ENCODE results near the gene ZNF438. TPM values are rescaled to one million over a fixed set of nuclear protein-coding genes. Genes with fewer than 3 reads are reported as not detected.

ZNF438 gene
- total RNA-seq, 2 donors from 2014 or later, result 10.6 to 14.5 TPM

DNA sequence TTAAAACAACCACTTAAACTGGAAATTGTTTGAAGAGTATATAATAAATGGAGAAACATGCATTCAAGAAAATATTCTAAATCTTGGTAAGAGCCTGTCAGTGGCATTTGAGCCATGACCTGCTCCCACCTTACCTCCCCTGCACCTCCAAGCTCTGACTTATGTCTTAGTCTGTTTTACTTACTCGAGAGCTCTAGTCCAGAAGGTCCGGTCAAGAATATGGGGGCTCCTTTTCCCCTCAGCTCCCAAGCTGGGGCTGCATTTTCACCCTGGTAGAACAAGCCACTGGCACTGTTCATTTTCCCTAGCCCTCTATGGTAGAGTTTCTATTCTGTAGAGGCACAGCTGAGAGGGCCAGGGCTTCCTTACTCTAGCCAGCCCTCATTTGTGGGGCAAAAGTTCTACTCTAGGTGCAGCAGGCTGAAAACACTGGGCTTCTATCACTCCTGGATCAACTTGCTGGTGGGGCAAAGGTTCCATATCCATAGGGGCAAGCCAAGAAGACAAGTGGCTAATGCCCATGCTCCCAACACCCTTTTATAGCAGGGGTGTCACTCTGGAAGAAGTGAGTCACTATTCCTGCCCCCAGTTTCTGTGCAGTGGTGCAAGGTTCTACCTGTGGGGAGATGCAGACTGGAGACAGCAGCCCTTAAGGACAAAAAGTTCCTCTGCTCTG lies 40.6 kb downstream of the ZNF438 start:
- ATAC-seq (ENCODE audit: insufficient number of reproducible peaks, low FRiP score, low read depth) (no peak), DNase-seq (ENCODE audit: low spot score) (no peak)
- TF ChIP-seq, protein P1, sequence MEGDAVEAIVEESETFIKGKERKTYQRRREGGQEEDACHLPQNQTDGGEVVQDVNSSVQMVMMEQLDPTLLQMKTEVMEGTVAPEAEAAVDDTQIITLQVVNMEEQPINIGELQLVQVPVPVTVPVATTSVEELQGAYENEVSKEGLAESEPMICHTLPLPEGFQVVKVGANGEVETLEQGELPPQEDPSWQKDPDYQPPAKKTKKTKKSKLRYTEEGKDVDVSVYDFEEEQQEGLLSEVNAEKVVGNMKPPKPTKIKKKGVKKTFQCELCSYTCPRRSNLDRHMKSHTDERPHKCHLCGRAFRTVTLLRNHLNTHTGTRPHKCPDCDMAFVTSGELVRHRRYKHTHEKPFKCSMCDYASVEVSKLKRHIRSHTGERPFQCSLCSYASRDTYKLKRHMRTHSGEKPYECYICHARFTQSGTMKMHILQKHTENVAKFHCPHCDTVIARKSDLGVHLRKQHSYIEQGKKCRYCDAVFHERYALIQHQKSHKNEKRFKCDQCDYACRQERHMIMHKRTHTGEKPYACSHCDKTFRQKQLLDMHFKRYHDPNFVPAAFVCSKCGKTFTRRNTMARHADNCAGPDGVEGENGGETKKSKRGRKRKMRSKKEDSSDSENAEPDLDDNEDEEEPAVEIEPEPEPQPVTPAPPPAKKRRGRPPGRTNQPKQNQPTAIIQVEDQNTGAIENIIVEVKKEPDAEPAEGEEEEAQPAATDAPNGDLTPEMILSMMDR (IDR thresholded peaks at IDR 0.05), result no peak
- Histone ChIP-seq H3K36me3 (no peaks in the 10 kb centered on the region), H3K4me3 (no peak overlapping the region), H3K27me3 (replicated peaks; ENCODE audit: insufficient read depth) (no peaks in the 10 kb centered on the region), H3K27ac (peak overlapping the region; percentile 33 to 50), H3K9me3 (no peaks in the 10 kb centered on the region), H3K4me1 (ENCODE audit: control insufficient read depth in 1 of 2, low read depth in 2 of 2) (peaks cover 27 to 39% of the 10 kb centered on the region in 2 donors)

DNA sequence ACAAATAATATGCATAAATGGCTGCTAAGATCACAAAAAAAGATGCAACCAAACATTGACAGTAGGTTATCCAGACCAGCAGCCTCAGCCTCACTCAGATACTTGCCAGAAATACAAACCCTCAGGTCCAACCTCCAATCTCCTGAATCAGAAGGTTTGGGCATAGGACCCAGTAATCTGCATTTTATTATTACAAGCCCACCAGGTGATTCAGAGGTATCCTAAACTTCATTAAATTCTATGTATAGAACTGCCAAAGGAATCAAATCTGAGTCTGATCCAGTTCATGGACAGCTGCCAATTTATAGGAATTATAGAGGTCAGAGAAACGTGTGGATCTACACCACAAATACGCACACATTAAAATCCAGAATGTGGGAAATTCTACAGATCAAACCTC lies 41.3 kb downstream of the ZNF438 start:
- H3K9me3 ChIP-seq, result no peaks in the 10 kb centered on the region
- H3K36me3 ChIP-seq, result no peaks in the 10 kb centered on the region
- no peaks in the 10 kb centered on the region for H3K27me3 ChIP-seq (replicated peaks; ENCODE audit: insufficient read depth)
- TF ChIP-seq, protein P1 (IDR thresholded peaks at IDR 0.05), result no peak
- peaks cover 28 to 47% of the 10 kb centered on the region in 2 donors for H3K4me1 ChIP-seq (ENCODE audit: control insufficient read depth in 1 of 2, low read depth in 2 of 2)
- DNase-seq (ENCODE audit: low spot score) (no peak), ATAC-seq (ENCODE audit: insufficient number of reproducible peaks, low FRiP score, low read depth) (no peak)
- no peak overlapping the region for H3K27ac ChIP-seq
- H3K4me3 ChIP-seq, result no peak overlapping the region

DNA sequence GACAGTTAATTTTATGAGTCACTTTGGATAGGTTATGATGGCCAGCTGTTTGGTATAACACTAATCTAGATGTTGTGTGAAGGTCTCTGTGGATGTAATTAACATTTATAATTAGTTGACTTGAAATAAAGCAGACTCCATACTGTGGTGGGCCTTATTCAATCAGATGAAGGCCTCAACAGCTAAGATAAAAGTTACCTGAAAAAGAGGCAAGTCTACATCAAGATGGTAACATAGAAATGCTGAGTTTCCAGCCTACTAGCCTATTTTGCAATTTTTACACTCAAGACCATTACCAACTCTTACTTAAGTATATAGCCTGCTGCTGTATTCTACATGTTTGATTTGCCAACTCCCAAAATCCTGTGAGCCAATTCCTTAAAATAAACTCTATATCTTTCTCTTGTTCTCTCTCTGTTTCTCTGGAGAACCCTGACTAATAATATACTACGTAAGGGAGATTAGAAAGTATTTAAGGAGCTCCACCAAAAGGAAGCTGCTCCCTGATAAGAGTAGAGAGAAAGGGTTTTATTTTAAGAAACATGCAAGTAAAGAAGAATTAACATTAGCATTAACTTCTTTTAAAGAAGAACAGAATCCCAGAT lies 42.7 kb downstream of the ZNF438 start:
- Histone ChIP-seq H3K4me3 (no peak overlapping the region), H3K4me1 (ENCODE audit: control insufficient read depth in 1 of 2, low read depth in 2 of 2) (peaks cover 38 to 58% of the 10 kb centered on the region in 2 donors), H3K9me3 (no peaks in the 10 kb centered on the region), H3K36me3 (no peaks in the 10 kb centered on the region), H3K27ac (peak overlapping the region; percentile 2 to 69), H3K27me3 (replicated peaks; ENCODE audit: insufficient read depth) (no peaks in the 10 kb centered on the region)
- ATAC-seq (ENCODE audit: insufficient number of reproducible peaks, low FRiP score, low read depth), result no peak
- TF ChIP-seq, protein P1 (IDR thresholded peaks at IDR 0.05), result no peak
- no peak for DNase-seq (ENCODE audit: low spot score)

DNA sequence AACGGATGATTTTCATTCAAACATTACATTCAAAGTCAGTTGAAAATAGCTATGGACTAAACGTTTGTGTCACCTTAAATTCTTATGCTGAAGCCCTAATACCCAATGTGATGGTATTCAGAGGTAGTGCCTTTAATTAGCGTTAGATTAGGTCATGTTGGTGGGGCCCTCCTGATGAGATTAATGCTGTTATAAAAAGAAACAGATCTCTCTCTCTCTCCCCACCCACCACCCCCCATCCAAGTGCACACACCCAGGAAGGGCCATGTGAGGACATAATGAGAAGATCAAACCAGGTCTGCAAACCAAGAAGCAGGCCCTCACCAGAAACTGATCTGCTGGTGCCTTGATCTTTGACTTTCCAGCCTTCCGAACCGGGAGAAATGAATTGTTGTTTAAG lies 44.2 kb downstream of the ZNF438 start:
- TF ChIP-seq, protein P1 (IDR thresholded peaks at IDR 0.05), result no peak
- Histone ChIP-seq H3K36me3 (no peaks in the 10 kb centered on the region), H3K27ac (no peak overlapping the region), H3K4me3 (no peak overlapping the region), H3K4me1 (ENCODE audit: control insufficient read depth in 1 of 2, low read depth in 2 of 2) (peaks cover 40 to 51% of the 10 kb centered on the region in 2 donors), H3K9me3 (no peaks in the 10 kb centered on the region), H3K27me3 (replicated peaks; ENCODE audit: insufficient read depth) (no peaks in the 10 kb centered on the region)
- ATAC-seq (ENCODE audit: insufficient number of reproducible peaks, low FRiP score, low read depth), result no peak
- DNase-seq (ENCODE audit: low spot score), result no peak

DNA sequence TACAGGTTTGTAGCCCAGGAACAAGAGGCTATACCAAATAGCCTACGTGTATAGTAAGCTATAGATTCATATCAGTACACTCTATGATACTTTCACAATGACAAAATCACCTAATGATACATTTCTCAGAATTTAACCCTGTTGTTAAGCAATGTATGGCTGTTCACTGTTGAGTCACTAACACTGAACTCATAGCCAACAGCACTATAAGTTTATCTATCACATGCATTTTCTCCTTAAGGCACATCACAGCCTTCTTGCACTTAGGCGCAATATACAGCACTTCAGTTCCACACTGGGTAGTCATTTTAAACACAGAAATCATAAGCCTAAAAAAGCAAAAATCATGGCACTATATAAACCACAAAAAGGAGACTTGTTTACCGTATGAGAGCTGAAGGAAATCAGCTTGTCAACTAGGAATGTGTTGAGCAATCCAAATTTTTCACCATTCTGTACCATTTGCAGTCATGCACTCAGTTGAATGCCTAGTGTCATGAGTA lies 45.6 kb downstream of the ZNF438 start:
- Histone ChIP-seq H3K27me3 (replicated peaks; ENCODE audit: insufficient read depth) (no peaks in the 10 kb centered on the region), H3K4me1 (ENCODE audit: control insufficient read depth in 1 of 2, low read depth in 2 of 2) (peaks cover 35 to 43% of the 10 kb centered on the region in 2 donors), H3K4me3 (no peak overlapping the region), H3K27ac (peak overlapping the region in 1 of 2 donors; percentile 18), H3K9me3 (no peaks in the 10 kb centered on the region), H3K36me3 (no peaks in the 10 kb centered on the region)
- TF ChIP-seq, protein P1 (IDR thresholded peaks at IDR 0.05), result no peak
- DNase-seq (ENCODE audit: low spot score) (no peak), ATAC-seq (ENCODE audit: insufficient number of reproducible peaks, low FRiP score, low read depth) (no peak)
